ENCODE measurements around the gene LIPC.

The LIPC gene

GRCh38 chr15:58398071-58398470 lies 33.7 kb upstream of the LIPC start:
- no peak overlapping the region for H3K27ac ChIP-seq
- no peak for TF ChIP-seq CTCF (IDR thresholded peaks at IDR 0.05)
- no peak for DNase-seq (ENCODE audit: low spot score)
- H3K4me3 ChIP-seq: no peak overlapping the region

- no peak for TF ChIP-seq CTCF (IDR thresholded peaks at IDR 0.05)
- no peak for DNase-seq (ENCODE audit: low spot score)
- H3K27ac ChIP-seq: no peak overlapping the region
- H3K4me3 ChIP-seq: no peak overlapping the region
Observed at GRCh38 chr15:58398643-58399042, 33.1 kb upstream of the LIPC start.

- no peak for TF ChIP-seq CTCF (IDR thresholded peaks at IDR 0.05)
- H3K4me3 ChIP-seq: no peak overlapping the region
- DNase-seq (ENCODE audit: low spot score): no peak
- no peak overlapping the region for H3K27ac ChIP-seq
Observed at GRCh38 chr15:58399739-58400138, 32.1 kb upstream of the LIPC start.

- DNase-seq (ENCODE audit: low spot score): no peak
- Histone ChIP-seq H3K4me3 (no peak overlapping the region), H3K27ac (no peak overlapping the region)
- no peak for TF ChIP-seq CTCF (IDR thresholded peaks at IDR 0.05)
Observed at GRCh38 chr15:58401276-58401675, 30.5 kb upstream of the LIPC start.

- Histone ChIP-seq H3K27ac (no peak overlapping the region), H3K4me3 (no peak overlapping the region)
- TF ChIP-seq CTCF (IDR thresholded peaks at IDR 0.05): no peak
- DNase-seq (ENCODE audit: low spot score): no peak
Observed at GRCh38 chr15:58401991-58402649, 29.7 kb upstream of the LIPC start.

- Histone ChIP-seq H3K27ac (no peak overlapping the region), H3K4me3 (no peak overlapping the region)
- no peak for DNase-seq (ENCODE audit: low spot score)
- no peak for TF ChIP-seq CTCF (IDR thresholded peaks at IDR 0.05)
Observed at GRCh38 chr15:58403581-58403980, 28.2 kb upstream of the LIPC start.

GRCh38 chr15:58404020-58404419 lies 27.8 kb upstream of the LIPC start:
- Histone ChIP-seq H3K4me3 (no peak overlapping the region), H3K27ac (no peak overlapping the region)
- TF ChIP-seq CTCF (IDR thresholded peaks at IDR 0.05): no peak
- no peak for DNase-seq (ENCODE audit: low spot score)
